Measurements from ENCODE around the gene LRRC8B.

LRRC8B gene

GRCh38 chr1:89553157-89553556 is 28.5 kb downstream of the LRRC8B start:
- no peak for ATAC-seq
- TF ChIP-seq, protein P1, sequence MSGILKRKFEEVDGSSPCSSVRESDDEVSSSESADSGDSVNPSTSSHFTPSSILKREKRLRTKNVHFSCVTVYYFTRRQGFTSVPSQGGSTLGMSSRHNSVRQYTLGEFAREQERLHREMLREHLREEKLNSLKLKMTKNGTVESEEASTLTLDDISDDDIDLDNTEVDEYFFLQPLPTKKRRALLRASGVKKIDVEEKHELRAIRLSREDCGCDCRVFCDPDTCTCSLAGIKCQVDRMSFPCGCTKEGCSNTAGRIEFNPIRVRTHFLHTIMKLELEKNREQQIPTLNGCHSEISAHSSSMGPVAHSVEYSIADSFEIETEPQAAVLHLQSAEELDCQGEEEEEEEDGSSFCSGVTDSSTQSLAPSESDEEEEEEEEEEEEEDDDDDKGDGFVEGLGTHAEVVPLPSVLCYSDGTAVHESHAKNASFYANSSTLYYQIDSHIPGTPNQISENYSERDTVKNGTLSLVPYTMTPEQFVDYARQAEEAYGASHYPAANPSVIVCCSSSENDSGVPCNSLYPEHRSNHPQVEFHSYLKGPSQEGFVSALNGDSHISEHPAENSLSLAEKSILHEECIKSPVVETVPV (CRISPR knock-in tag; IDR thresholded peaks at IDR 0.05): no peak
- TF ChIP-seq TSHZ2 (CRISPR knock-in tag; IDR thresholded peaks at IDR 0.05): no peak
- TF ChIP-seq GLIS3 (CRISPR knock-in tag; IDR thresholded peaks at IDR 0.05): no peak
- no peak for TF ChIP-seq ISL1 (CRISPR knock-in tag; IDR thresholded peaks at IDR 0.05)
- no peak for TF ChIP-seq ESRRG (CRISPR knock-in tag; IDR thresholded peaks at IDR 0.05)
- no peak for TF ChIP-seq SNAI2 (CRISPR knock-in tag; IDR thresholded peaks at IDR 0.05)
- no peak for TF ChIP-seq ZNF70 (CRISPR knock-in tag; IDR thresholded peaks at IDR 0.05)
- TF ChIP-seq CREB5 (CRISPR knock-in tag; IDR thresholded peaks at IDR 0.05; ENCODE audit: low read depth): no peak

GRCh38 chr1:89555550-89555949 is 30.9 kb downstream of the LRRC8B start:
- no peak for ATAC-seq
- TF ChIP-seq ISL1 (CRISPR knock-in tag; IDR thresholded peaks at IDR 0.05) (no peak), ZNF8 (CRISPR knock-in tag; IDR thresholded peaks at IDR 0.05) (no peak), POU6F1 (CRISPR knock-in tag; IDR thresholded peaks at IDR 0.05; ENCODE audit: borderline replicate concordance, low read depth) (no peak)

GRCh38 chr1:89556726-89557444 is 32.3 kb downstream of the LRRC8B start:
- TF ChIP-seq ZNF565 (CRISPR knock-in tag; conservative IDR thresholded peaks at IDR 0.05; ENCODE audit: low read depth): no peak
- no peak for ATAC-seq

DNA sequence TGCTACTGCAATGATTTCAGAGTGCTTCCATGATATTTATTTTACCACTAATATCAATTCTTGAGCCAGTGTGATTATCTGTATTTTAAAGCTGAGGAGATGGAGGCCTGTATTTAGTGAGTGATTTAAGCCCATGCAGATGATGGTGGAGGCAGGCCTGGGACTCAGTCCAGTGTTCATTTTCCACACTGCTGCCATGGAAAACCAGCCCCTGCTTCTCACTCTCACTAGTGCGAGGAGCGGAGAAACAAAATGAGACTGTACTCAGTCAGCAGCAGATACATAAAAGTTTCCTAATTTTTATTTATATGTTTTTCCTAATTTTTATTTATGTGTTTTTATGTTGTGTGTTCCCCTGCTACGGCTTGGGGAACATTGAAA is 32.8 kb downstream of the LRRC8B start:
- no peak for ATAC-seq
- TF ChIP-seq ARNTL (CRISPR knock-in tag; IDR thresholded peaks at IDR 0.05; ENCODE audit: borderline replicate concordance, low read depth) (no peak), TCF4 (CRISPR knock-in tag; IDR thresholded peaks at IDR 0.05; ENCODE audit: borderline replicate concordance) (no peak), ZNF8 (CRISPR knock-in tag; IDR thresholded peaks at IDR 0.05) (no peak), ZFP3 (CRISPR knock-in tag; IDR thresholded peaks at IDR 0.05) (no peak), PPARA (CRISPR knock-in tag; IDR thresholded peaks at IDR 0.05; ENCODE audit: borderline replicate concordance) (no peak), ESRRG (CRISPR knock-in tag; IDR thresholded peaks at IDR 0.05) (no peak), TSHZ2 (CRISPR knock-in tag; IDR thresholded peaks at IDR 0.05) (no peak), TOX (CRISPR knock-in tag; IDR thresholded peaks at IDR 0.05; ENCODE audit: borderline replicate concordance) (no peak), BACH2 (CRISPR knock-in tag; IDR thresholded peaks at IDR 0.05; ENCODE audit: borderline replicate concordance) (no peak), SNAI2 (CRISPR knock-in tag; IDR thresholded peaks at IDR 0.05) (no peak), CSDC2 (CRISPR knock-in tag; IDR thresholded peaks at IDR 0.05) (no peak), OSR1 (CRISPR knock-in tag; IDR thresholded peaks at IDR 0.05) (no peak), RARB (CRISPR knock-in tag; IDR thresholded peaks at IDR 0.05) (no peak)
- TF ChIP-seq, protein P2, sequence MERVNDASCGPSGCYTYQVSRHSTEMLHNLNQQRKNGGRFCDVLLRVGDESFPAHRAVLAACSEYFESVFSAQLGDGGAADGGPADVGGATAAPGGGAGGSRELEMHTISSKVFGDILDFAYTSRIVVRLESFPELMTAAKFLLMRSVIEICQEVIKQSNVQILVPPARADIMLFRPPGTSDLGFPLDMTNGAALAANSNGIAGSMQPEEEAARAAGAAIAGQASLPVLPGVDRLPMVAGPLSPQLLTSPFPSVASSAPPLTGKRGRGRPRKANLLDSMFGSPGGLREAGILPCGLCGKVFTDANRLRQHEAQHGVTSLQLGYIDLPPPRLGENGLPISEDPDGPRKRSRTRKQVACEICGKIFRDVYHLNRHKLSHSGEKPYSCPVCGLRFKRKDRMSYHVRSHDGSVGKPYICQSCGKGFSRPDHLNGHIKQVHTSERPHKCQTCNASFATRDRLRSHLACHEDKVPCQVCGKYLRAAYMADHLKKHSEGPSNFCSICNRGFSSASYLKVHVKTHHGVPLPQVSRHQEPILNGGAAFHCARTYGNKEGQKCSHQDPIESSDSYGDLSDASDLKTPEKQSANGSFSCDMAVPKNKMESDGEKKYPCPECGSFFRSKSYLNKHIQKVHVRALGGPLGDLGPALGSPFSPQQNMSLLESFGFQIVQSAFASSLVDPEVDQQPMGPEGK (CRISPR knock-in tag; IDR thresholded peaks at IDR 0.05; ENCODE audit: borderline replicate concordance): no peak
- TF ChIP-seq, protein P1 (CRISPR knock-in tag; IDR thresholded peaks at IDR 0.05): no peak

Measured in SK-N-SH treated with all-trans-retinoic acid at 6 μM for 48 hours (cell line).